ENCODE results near the gene ACP6. TPM values are rescaled to one million over a fixed set of nuclear protein-coding genes. Genes with fewer than 3 reads are reported as not detected.
"Not testable (repeated sequence)": the region's sequence is repeated elsewhere in the genome, so short reads cannot be mapped to it uniquely, and the experiment has no call there.

Gene ACP6
- 1.4 and 1.7 TPM in 2 replicates for total RNA-seq

DNA sequence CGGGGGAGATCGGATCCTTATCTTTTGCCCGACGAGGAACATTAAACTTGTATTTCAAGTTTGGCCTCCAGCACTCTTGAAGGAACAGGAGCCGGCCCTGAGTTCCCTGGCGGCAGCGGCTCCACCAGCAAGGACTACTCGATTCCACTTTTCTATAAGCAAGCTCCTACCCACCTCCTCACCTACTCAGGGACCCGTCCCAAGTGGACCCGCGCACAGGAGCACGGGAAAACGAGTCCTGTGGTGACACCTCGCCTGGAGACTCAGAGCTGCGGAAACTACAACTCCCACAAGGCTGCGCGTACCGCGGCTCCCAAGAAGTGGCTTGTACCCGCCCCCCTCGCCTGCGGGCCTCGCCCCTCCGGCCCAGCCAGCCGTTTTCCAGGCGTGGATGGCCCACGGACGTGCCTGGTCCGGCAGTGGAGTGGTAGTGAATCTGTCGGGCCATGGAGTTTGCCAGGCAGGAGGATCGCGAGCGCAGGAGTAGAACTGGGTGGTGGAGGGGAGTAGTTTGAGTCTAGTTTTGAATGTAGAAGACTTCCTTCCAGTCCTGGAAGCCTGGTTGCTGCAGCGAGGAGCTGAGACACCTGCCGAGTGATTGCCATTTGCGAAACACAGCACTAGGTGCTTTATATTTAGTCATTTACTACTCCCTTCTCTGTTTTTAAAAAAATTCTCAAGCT lies at the start of gene ACP6:
Gene ACP6, minus strand, starts transcription at position 206 of the 683 bp plus-strand sequence. CDS start 476 bp downstream, outside the sequence.
- peak; percentile 93 to 94 for DNase-seq (ENCODE audit: low read depth in 2 of 2)

DNA sequence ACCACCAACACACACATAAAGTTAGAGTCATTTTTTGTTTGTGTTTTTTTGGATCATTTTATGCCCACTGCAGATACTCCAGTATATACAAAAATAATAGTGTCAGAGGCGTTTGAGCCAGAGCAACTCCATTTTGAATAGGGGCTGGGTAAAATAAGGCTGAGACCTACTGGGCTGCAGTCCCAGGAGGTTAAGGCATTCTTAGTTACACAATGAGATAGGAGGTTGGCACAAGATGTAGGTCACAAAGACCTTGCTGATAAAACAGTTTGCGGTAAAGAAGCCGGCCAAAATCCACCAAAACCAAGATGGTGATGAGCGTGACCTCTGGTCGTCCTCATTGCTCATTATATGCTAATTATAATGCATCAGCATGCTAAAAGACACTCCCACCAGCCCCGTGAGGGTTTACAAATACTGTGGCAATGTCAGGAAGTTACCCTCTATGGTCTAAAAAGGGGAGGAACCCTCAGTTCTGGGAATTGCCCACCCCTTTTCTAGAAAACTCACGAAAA lies 49.4 kb upstream of the ACP6 start:
- no peak for DNase-seq (ENCODE audit: low read depth in 2 of 2)

DNA sequence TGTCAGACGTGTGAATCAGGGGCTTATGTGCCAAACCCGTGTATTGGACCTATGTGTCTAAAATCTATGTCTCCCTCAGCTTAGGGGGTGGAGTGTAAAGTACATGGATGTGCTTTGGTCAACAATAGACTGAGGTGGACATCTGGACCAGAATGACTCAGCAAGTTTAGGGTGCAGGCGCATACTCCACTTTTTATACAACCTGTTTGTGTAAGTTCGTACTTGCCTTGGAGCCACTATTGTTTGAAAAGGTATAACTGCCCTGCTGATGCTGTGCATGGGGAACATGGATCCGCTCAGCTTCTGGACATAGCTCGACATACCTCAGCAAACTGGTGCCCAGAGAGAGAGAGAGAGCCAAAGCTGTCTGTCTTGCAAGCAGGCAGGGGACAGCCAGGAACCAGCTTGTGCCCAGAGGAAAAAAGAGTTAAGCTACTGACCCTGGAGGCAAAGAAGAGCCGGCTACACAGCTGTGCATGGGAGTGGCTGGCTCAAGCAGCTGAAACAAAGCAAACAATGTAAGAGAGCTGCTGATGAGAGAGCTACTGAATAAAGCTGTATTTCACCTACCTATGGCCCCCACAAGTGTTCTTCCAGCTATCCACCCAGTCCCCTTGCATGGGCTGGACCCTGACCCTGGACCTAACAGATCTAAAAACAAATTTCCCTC lies 48.8 kb upstream of the ACP6 start:
- no peak for DNase-seq (ENCODE audit: low read depth in 2 of 2)

DNA sequence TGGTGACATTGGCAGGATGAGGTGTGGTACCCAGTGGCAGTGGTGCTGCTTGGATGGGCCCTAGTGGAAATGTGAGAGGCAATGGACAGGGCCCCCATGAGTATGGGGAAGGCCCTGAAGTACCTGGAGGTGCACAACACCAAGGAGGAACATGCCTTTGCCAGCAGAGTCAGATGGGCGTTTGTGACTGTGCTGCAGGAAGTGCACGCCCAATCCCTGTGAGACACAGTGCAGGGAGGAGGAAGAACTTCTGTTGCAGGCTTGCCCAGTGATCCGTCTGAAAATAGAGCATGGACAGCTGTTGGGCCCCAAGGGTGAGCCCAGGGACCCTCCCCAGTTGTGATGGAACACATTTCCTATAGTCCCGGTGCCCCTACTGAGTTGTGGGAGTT lies 47.4 kb upstream of the ACP6 start:
- DNase-seq (ENCODE audit: low read depth in 2 of 2) = no peak

DNA sequence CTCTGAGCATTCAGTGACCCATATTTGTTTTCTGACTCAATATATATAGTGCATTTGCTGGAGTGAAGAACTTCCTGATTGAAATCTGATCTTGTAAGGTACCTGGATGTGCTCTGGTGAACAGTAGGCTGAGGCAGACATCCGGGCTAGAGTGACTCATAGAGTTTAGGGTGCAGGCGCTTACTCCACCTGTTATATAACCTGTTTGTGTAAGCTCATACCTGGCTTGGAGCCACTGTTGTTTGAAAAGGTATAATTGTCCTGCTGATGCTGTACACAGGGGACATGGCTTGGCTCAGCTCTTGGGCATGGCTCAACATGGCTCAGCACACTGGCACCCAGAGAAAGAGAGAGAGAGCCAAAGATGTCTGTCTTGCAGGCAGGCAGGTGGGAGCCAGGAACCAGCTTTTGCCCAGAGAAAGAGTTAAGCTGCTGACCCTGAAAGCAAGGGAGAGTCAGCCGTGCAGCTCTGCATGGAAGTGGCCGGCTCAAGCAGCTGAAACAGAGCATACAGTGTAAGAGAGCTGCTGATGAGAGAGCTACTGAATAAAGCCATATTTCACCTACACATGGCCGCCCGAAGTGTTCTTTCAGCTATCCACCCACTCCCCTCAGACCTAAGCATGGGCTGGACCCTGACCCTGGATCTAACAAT lies 46.9 kb upstream of the ACP6 start:
- no peak for DNase-seq (ENCODE audit: low read depth in 2 of 2)

DNA sequence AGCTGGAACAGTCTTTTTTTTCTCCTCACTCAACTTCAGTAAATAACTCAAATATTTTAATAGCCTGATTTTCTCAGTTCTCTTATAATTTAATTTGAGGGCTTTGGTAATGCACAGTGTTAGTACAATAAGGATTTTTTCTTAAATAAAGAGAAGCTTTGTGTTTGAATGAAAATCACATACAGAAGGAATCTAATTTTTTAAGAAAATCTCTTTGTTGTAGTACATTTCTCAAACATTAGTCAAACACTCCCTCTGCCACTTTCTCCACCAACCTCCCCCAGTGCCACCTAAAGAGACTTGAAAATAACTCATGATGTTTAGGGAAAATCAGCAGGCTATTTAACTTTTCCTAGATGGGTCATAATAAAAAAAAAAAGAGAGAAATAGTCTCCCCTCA lies 42.3 kb upstream of the ACP6 start:
- no peak for DNase-seq (ENCODE audit: low read depth in 2 of 2)

DNA sequence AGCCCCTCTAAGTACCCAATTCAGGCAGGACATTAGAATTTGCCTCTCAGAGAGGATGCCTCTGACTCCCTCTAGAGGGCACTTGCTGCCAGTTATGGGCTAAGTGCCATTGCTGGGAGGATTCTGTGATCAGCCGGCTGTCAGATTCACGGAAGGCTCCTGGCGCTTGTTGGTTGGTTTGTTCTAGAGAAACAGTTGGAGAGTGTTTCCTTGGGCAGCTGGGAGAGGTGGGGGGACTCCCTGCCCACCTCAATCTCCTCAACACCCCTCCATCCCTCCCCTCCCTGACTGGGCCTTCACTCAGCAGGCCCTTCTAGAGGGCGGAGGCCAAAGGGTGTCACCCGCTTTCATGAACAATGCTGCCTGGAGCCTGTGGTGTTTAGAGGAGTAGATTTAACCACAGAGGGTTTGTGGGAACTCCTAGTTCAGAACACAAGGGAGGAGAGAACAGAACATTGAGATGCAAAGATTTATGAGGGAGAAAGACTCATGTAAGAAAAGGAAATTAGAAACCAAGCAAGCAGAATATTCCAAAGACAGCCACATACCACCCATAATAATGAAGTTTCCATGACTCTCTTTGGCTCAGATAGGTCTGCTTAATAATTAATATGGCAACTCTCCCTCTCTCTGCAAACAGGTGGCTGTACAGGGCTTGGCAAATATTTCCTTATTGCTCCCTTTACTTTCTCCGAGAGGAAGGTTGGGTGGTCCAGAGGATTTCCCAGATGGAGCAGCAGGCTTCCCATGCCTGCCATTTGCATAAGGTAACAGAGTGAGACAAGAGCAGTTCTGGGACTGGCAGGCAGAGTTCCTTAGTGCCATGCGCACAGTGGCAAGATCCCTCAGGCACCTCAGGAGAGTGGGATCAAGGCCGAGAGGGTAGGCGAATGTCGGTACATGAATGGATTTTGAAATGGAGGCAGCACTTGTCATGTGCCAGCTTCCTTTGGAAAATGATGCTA lies 30.0 kb upstream of the ACP6 start:
- DNase-seq (ENCODE audit: low read depth in 2 of 2) = peak; percentile 60 to 71

DNA sequence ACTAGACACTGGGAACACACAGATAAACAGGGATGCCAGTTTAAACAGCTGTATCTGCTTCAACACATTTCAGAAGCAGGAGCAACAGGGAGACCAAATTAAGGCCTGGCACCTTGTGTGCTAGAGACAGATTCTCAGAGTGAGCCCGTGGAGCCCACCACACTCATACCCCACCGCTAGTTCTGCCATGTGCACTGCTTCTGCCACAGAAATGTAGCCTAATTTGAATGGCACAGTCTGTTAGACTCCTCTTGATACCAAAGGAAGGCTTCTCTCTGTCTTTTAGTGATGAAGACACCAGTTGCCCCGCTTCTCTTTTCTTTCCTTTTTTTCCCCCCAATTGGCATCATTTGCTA lies 29.3 kb upstream of the ACP6 start:
- DNase-seq (ENCODE audit: low read depth in 2 of 2) = no peak

DNA sequence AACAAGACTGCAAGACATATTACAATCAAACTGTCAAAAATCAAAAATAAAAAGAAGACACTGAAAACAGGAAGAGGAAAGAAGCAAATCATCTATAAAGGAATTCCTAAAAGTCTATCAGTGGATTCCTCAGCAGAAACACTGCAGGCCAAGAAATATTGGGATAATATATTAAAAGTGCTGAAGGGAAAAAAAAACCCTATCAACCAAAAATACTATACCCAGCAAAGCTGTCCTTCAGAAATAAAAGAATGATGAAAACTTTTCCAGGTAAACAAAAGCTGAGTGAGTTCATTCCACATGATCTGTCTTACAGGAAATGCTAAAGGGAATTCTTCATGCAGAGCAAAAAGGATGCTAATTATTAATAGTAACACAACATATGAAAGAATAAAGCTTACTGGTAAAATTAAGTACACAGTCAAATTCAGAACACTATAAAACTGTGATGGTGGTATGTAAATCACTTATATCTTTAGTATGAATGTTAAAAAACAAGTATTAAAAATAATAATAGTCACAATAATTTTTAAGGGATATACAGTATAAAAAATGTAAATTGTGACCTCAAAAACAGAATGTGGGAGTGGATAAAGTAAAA lies 12.9 kb upstream of the ACP6 start:
- no peak for DNase-seq (ENCODE audit: low read depth in 2 of 2)

DNA sequence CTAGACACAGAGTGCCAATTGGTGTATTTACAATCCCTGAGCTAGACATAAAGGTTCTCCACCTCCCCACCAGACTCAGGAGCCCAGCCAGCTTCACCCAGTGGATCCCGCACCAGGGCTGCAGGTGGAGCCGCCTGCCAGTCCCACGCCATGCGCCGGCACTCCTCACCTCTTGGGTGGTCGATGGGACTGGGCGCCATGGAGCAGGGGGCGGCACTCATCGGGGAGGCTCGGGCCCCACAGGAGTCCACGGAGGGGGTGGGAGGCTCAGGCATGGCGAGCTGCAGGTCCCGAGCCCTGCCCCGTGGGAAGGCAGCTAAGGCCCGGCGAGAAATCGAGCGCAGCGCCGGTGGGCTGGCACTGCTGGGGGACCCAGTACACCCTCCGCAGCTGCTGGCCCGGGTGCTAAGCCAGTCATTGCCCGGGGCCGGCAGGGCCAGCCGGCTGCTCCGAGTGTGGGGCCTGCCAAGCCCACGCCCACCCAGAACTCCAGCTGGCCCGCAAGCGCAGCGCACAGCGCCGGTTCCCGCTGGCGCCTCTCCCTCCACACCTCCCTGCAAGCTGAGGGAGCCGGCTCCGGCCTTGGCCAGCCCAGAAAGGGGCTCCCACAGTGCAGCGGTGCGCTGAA lies 10.4 kb upstream of the ACP6 start:
- DNase-seq (ENCODE audit: low read depth in 2 of 2) = not testable (repeated sequence)

DNA sequence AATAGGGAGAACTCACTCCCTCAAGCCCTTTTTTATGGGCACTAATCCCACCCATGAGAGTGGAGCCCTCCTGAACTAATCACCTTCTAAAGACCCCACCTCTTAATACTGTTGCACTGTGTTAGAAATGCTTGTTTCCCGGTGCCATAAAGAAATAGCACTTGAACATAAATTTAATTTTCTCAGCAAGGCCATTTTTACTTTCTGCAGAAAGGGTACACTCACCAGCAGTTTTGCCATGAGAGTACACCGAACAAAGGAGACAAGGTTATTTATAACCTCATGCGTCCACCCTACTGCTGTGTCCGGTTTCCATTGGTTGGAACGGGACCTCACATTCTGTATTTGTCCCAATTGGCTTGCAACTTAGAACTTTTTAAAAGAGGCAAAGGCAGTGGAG lies 7.4 kb upstream of the ACP6 start:
- DNase-seq (ENCODE audit: low read depth in 2 of 2) = not testable (repeated sequence)

DNA sequence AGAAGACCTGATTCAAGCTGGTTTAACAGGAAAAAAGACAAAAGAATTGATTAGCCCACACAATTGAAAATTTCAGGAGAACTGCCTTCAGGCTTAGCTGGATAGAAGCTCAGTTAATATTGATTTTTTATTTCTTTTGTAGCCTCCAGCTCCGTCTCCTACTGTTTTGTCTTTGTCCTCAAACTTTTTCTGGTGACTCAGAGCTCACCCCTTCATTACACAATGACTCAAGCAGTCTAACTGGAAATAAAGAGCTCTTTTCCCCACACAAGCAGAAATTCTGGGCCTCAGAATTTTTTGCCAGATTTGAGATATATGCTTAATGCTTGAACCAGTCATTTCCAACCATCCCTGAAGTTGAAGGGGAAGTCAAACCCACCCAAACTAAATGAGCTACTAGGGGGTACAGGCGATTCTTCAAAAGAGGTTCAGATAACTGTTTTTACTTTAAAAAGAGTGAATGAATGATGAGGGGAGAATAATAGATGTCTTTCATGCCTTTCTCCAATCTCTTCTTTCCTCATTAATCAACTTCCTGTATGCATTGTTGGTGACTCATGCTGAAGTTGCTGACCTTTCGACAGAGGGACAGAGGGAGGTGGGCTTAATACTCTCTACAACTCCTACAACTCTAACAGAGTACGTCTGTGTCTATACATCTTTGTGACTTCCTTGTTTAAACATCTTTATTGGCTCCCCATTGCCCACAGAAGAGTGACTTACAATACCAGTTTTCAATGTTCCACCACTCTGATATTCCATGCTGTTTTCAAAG lies 6.2 kb upstream of the ACP6 start:
- DNase-seq (ENCODE audit: low read depth in 2 of 2) = peak in 1 of 2 donors; percentile 35

DNA sequence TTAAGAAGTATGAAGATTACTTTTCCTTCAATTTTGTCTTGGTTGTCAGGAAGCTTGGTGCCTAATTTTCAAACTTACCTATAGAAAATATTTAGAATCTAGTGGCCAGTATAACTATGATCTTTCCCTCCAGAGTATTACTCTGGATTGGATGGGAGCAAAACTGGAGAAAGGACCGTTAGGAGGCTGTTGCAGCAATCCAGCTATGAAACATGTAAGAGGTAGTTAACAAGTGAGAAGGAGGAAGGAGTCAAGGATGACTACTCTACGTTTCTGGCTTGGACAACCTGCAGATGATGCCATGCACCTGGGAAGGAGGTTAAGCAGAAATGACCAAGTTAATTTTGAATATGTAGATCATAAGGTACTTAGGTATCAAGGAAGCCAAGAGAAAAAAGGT lies 3.5 kb upstream of the ACP6 start:
- no peak for DNase-seq (ENCODE audit: low read depth in 2 of 2)

DNA sequence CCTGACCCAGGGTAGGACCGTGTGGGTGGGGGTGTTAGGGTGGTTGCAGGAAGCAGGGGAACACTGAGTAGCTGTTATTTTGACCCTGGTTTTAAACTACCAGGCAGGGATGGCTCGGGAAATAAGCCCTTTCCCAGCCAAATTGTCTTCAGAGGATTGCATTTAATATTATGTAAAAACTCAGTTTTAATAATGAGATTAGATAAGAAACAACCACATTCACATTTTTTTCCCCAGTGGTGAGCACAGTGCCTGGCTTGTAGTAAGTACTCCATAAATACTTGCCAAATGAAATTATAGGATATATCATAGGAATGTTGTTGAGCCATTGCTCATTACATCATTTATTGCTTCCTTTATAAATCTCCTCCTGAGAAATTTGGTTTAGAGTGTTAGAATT lies 3.1 kb upstream of the ACP6 start:
- DNase-seq (ENCODE audit: low read depth in 2 of 2) = no peak

DNA sequence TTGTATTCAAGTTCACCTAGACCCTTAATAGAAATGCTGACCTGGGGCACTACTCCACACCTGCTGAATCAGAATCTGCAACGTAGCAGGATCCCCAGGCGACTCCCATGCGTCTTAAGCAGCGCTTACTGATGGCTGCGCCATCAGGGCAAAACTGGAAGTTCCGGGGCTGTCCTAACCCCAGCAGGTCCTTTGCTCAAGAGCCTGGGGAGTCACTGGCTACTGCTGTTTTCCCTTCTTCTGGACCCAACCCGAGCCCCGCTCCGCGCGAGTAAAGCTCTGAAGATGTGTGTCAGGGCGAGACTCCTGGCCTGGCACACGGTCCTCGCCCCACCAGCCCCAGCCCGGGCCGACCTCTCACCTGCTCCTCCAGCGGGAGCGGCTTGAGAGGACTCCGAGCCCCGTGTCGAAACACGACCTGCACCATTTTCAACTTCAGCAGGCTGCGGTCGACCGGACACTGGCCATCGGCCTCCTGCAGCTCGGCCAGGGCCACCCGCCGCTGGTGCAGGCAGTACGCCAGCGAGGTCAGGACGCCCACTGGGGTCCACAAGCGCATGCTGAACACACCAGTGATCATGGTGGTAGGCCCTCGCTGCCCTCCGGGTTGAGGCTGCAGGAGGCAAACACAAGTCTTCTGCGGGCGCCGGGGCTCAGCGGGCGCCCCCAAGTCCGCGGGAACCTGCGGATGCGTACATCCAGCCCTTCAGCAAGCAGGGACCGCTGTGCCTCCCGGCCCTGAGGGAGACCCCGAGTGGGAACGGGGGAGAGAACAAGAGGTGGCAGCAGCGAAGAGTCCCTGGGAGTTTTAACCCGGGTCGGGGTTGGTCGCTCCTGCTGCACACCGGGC lies 630 bp downstream of the ACP6 start:
- DNase-seq (ENCODE audit: low read depth in 2 of 2) = peak; percentile 39 to 46

DNA sequence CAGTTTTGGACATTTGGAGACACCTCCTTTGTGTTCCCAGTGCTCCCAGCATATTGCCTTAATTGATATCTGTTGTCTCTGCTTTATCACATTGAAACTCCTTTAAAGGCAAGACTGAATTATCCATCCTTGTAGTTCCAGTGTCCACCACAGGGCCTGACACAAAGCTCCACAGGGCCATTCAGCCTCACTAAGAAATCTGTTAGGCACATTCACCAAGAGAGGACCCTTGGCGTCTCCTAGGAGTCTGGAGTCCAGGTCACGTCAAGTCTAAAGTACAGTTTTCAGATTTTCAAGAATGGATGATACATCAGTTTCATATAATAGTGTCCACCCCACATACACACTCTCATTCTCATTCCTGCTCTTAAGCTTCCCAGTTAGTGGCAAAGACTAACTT lies 4.8 kb downstream of the ACP6 start:
- peak in 1 of 2 donors; percentile 10 for DNase-seq (ENCODE audit: low read depth in 2 of 2)

DNA sequence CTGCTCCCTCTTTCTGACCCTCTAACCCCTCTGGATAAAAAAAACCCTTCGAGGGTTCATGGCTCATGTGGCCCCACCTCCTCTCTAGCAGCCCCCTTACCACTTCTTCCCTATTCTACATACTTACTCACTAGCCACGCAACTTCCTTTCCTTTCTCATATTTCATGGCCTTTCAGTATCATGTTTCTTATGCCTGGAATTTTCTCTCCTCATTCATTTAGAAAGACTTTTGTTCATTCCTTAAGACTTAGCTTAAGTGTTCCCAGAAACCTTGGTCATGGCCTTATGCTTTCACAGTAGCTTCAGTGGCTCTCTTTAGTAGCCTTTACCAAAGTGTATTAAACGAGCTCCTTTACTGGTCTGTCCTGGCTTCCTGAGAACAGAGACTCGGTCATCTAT lies 6.1 kb downstream of the ACP6 start:
- no peak for DNase-seq (ENCODE audit: low read depth in 2 of 2)

DNA sequence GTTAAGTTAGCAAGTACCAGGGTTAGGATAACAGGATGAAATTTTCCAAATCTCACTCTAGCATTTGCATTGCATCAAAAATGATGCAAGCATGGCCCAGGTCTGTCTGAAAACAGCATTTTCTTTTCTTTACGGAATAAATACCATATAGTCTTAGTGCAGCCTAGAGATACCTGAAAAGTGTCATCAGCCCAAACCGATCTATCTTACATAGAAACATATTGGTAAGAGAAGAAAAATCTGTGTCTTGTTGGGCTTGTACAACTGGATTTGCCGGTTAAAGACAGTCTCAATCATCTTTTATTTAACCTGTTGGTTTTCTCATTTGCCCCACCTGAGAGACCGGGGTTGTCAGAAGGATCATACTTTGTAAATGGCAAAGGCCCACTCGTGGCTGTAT lies 15.8 kb downstream of the ACP6 start:
- no peak for DNase-seq (ENCODE audit: low read depth in 2 of 2)

DNA sequence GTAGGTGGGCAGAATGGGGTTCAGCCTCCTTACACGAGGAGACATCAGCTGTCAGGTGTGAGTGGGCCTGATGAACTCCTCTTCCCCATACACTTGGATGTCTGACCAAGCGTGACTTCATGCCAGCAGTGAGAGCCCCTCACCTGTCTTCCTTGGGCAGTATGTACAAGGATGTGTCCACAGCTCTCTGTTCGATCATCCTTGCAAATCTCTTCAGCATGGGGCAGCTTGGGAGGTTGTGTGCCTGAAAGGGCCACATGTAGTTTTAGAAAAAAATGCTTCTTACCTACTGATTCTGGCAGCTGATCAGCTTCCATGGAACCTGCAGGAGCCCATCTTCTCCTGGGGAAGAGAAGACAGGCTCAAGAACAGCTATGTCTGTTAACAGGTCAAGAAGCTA lies 18.0 kb downstream of the ACP6 start:
- no peak for DNase-seq (ENCODE audit: low read depth in 2 of 2)
